BJ (cell line): ENCODE data around the gene HFE. TPM values are rescaled to one million over a fixed set of nuclear protein-coding genes. Genes with fewer than 3 reads are reported as not detected.
"Not testable (repeated sequence)": the region's sequence is repeated elsewhere in the genome, so short reads cannot be mapped to it uniquely, and the experiment has no call there.

Experiments used
- CTCF ChIA-PET: fragments of 350-600 bp; formaldehyde crosslinking; extraction: SDS; loops from one replicate; lab custom pipeline; 2021; ENCODE audit warnings: antibody characterized with exemption, inconsistent platforms; lab: Yijun Ruan, JAX
- POLR2A ChIA-PET: fragments of 300-600 bp; sonication (Branson Sonifier 250); formaldehyde crosslinking; extraction: SDS; loops from one replicate; lab custom pipeline; 2021; ENCODE audit warnings: antibody characterized with exemption; lab: Charles Lee
- DNase-seq: peaks from one replicate; pipeline ENCODE4 v3.0.0-alpha.2; 2011; ENCODE audit warnings: low read depth
- H3K27me3 ChIP-seq: 2 replicates; pipeline ENCODE4 v1.6.0; 2011; ENCODE audit warnings: low read length; ENCODE audit not compliant: control insufficient read depth, insufficient read depth
- H3K36me3 ChIP-seq: 2 replicates; pipeline ENCODE4 v1.5.1; 2011; ENCODE audit warnings: low read length; ENCODE audit not compliant: control insufficient read depth, insufficient read depth
- H3K4me3 ChIP-seq: 2 replicates; pipeline ENCODE4 v1.5.1; 2011; ENCODE audit warnings: low read depth, mild to moderate bottlenecking, control low read depth, low read length
- polyA plus RNA-seq: library from polyadenylated mRNA; depleted of rRNA; stranded (reverse); fragments of >200 nt; gene quantifications from 2 replicates; pipeline ENCODE4 v1.2.3, GENCODE V29; 2011
- TF ChIP-seq, protein P1 (sequence below): IDR thresholded peaks from 2 replicates; pipeline ENCODE4 v1.5.1; 2011; ENCODE audit warnings: low read depth, mild to moderate bottlenecking, control low read depth, inconsistent platforms, low read length, moderate library complexity; ENCODE audit not compliant: insufficient read depth

The HFE gene
- polyA plus RNA-seq, 1 experiment = 24.3 TPM

DNA sequence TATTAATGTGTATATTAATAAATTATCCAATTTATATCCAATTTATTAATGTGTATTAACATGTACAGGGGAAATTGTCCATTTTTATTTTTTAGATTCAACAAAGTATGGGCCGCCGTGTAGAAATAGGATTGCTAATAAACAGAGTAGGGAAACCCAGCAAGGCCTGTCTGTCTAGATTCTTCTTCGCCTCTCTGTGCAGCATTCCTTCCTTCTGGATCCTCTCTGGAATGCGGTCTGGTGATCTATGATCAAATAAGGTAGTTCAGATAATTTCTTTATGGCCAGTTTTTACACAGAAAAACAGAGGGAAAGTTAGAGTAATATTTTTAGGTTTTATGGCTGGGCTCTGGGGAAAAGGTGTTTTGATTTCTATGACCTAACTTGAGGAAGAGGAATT is 19.9 kb upstream of the HFE start:
- POLR2A ChIA-PET = no interaction called here
- TF ChIP-seq, protein P1, sequence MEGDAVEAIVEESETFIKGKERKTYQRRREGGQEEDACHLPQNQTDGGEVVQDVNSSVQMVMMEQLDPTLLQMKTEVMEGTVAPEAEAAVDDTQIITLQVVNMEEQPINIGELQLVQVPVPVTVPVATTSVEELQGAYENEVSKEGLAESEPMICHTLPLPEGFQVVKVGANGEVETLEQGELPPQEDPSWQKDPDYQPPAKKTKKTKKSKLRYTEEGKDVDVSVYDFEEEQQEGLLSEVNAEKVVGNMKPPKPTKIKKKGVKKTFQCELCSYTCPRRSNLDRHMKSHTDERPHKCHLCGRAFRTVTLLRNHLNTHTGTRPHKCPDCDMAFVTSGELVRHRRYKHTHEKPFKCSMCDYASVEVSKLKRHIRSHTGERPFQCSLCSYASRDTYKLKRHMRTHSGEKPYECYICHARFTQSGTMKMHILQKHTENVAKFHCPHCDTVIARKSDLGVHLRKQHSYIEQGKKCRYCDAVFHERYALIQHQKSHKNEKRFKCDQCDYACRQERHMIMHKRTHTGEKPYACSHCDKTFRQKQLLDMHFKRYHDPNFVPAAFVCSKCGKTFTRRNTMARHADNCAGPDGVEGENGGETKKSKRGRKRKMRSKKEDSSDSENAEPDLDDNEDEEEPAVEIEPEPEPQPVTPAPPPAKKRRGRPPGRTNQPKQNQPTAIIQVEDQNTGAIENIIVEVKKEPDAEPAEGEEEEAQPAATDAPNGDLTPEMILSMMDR = no peak
- Histone ChIP-seq H3K4me3 (no peak overlapping the region), H3K27me3 (no peaks in the 10 kb centered on the region), H3K36me3 (no peaks in the 10 kb centered on the region)
- CTCF ChIA-PET = interaction anchor here (17.9 kb wide), 1 partner anchor 29 kb away, joined by 543 read pairs; the partner anchor contains the start of gene HFE
- no peak for DNase-seq

DNA sequence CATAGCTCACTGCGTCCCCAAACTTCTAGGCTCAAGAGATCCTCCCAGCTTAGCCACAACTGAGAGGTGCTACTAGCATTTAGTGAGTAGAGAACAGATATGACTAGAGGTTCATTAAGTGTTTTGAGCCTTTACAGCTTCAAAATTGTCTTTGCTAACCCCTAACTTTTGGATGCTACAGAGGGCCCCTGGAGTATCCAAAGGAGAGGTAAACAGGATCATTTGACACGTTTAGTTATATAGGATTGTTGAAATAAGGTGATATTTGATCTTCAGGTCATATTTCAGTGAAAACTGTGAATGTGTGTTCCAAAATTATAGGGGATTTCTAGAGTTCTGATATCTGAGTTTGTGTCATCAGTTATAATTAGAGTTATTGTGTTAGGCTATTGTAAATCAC is 19.2 kb upstream of the HFE start:
- Histone ChIP-seq H3K36me3 (no peaks in the 10 kb centered on the region), H3K4me3 (no peak overlapping the region), H3K27me3 (no peaks in the 10 kb centered on the region)
- ChIA-PET CTCF (interaction anchor here (17.9 kb wide), 1 partner anchor 29 kb away, joined by 543 read pairs; the partner anchor contains the start of gene HFE), POLR2A (no interaction called here)
- TF ChIP-seq, protein P1 = no peak
- no peak for DNase-seq

DNA sequence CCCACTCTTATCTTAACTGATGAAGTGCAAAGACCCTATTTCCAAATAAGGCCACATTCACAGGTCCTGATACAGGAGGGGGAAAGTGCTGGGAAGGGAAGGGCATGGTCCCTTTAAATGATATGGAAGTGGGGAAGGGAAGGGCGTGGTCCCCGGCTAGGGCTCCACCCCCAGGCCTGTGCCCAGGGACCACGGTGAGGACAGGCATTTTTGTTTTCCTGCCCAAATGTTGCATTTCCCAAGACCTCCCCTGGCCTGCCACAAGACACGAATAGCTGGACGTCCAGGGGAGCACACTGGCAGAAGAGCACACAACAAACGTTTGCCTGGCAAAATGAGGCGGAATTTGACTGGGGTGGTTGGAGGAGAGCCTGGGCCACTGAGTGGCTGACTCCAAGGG is 16.1 kb upstream of the HFE start:
- ChIA-PET CTCF (interaction anchor here (1.3 to 17.9 kb wide), 2 partner anchors 12 to 26 kb away, joined by 3 to 543 read pairs; partner anchors contain the start of gene HFE), POLR2A (no interaction called here)
- TF ChIP-seq, protein P1 = no peak
- Histone ChIP-seq H3K4me3 (no peak overlapping the region), H3K36me3 (no peaks in the 10 kb centered on the region), H3K27me3 (peaks cover 1% of the 10 kb centered on the region; the same call in 1 of the 2 replicates)
- no peak for DNase-seq

DNA sequence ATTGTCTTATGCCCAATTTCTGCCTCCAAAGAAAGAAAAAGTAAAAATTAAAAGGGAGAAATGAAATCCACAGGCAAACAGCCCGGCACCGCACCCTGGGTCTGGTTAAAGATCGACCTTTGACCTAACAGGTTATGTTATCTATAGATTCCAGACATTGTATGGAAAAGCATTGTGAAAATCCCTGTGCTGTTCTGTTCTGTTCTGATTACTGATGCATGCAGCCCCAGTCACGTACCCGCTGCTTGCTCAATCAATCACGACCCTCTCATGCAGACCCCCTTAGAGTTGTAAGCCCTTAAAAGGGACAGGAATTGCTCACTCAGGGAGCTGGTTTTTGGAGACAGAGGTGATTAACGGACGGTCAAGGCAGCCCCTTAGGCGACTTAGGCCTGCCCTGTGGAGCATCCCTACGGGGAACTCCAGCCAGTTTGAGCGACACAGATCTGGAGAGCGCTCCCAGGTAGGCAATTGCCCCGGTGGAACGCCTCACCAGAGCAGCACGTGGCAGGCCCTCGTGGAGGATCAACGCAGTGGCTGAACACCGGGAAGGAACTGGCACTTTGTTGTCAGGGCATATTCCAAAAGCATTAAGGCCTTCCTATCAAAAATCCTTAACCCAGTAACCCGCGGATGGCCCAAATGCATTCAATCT is 12.0 kb upstream of the HFE start:
- CTCF ChIA-PET = interaction anchor here (1.0 to 17.9 kb wide), 2 partner anchors 22 to 49 kb away, joined by 3 to 543 read pairs; partner anchors contain the start of gene HFE
- Histone ChIP-seq H3K4me3 (no peak overlapping the region), H3K36me3 (no peaks in the 10 kb centered on the region), H3K27me3 (peaks cover 1% of the 10 kb centered on the region; the same call in 1 of the 2 replicates)
- TF ChIP-seq, protein P1 = no peak
- no peak for DNase-seq
- POLR2A ChIA-PET = no interaction called here

DNA sequence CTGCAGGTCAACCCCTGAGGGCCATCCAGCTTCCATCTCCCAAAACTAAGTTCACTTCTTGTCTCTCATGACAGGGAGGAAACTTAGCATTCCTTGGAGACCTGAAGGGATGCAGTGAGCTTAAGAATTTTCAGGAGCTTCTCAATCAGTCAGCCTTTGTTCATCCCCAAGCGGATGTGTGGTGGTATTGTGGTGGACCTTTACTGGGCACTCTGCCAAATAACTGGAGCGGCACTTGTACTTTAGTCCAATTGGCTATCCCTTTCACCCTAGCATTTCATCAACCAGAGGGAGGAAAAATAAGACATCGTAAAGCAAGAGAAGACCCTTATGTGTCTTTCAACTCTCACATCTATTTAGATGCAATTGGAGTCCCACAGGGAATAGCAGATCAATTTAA is 9.2 kb upstream of the HFE start:
- CTCF ChIA-PET = interaction anchor here (1.4 to 1.8 kb wide), 2 partner anchors 13 to 19 kb away, joined by 4 to 5 read pairs; no protein-coding TSS in a partner anchor
- H3K27me3 ChIP-seq, DNase-seq, POLR2A ChIA-PET, H3K4me3 ChIP-seq, H3K36me3 ChIP-seq: not testable (repeated sequence)

DNA sequence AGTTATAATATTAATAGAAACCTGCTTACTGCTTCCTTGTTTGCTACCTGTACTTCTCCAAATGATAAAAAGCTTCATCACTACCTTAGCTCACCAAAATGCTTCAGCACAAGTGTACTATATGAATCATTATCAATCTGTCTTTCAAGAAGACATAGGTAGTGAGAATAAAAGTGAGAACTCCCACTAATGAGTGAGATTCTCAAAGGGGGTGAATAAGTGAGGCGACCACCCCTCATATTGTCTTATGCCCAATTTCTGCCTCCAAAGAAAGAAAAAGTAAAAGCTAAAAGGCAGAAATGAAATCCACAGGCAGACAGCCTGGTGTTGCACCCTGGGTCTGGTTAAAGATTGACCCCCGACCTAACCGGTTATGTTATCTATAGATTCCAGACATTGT is 6.1 kb upstream of the HFE start:
- H3K4me3 ChIP-seq, DNase-seq, H3K36me3 ChIP-seq, H3K27me3 ChIP-seq: not testable (repeated sequence)
- ChIA-PET POLR2A (interaction anchor here (0.6 kb wide), 1 partner anchor 42 kb away, joined by 3 read pairs; no protein-coding TSS in a partner anchor), CTCF (interaction anchor here (0.8 to 2.2 kb wide), 5 partner anchors 12 to 18 kb away, joined by 3 to 9 read pairs (median 3); no protein-coding TSS in a partner anchor)
